ENCODE results near the gene RGS9BP. TPM values are rescaled to one million over a fixed set of nuclear protein-coding genes. Genes with fewer than 3 reads are reported as not detected.
"Not testable (repeated sequence)": the region's sequence is repeated elsewhere in the genome, so short reads cannot be mapped to it uniquely, and the experiment has no call there.

Gene RGS9BP
- total RNA-seq, 1 experiment from 2014 or later, result 1.2 TPM

DNA sequence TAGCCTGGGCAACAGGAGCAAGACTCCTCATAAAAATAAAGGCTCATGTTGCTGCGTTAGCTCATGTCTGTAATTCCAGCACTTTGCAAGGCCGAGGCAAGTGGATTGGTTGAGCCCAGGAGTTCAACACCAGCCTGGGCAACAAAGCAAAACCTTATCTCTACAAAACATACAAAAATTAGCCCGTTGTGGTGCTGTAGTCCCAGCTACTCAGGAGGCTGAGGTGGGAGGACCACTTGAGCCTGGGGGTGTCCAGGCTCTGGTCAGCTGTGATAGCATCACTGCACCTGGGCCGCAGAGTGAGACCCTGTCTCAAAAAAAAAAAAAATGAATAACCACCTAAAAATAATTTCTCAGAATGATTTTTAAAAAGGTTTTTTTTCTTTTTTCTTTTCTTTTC, 12.0 kb downstream of the RGS9BP start:
- no peak for DNase-seq
- H3K27me3 ChIP-seq, result no peaks in the 10 kb centered on the region
- H3K4me3 ChIP-seq, result no peak overlapping the region
- no peaks in the 10 kb centered on the region for H3K9me3 ChIP-seq
- H3K36me3 ChIP-seq, result peaks cover 4% of the 10 kb centered on the region

DNA sequence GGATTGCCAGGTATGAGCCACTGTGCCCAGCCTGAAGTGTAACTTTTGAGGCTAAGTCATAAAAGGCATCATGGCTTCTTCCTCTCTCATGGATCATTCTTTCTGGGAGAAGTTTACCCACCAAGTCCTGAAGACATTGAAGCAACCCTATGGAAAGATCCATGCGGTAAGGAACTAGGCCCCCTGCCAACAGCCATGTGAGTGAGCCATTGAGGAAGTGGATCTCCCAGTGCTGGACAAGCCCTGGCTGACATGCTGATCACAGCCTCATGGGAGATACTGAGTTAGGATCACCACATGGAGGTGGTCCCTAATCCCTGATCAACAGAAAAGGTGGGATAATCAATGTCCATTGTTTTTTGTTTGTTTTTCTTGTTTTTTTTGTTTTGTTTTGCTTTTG, 12.7 kb downstream of the RGS9BP start:
- no peaks in the 10 kb centered on the region for H3K27me3 ChIP-seq
- no peak overlapping the region for H3K4me3 ChIP-seq
- peaks cover 3% of the 10 kb centered on the region for H3K9me3 ChIP-seq
- no peak for DNase-seq
- H3K36me3 ChIP-seq, result peaks cover 10% of the 10 kb centered on the region

DNA sequence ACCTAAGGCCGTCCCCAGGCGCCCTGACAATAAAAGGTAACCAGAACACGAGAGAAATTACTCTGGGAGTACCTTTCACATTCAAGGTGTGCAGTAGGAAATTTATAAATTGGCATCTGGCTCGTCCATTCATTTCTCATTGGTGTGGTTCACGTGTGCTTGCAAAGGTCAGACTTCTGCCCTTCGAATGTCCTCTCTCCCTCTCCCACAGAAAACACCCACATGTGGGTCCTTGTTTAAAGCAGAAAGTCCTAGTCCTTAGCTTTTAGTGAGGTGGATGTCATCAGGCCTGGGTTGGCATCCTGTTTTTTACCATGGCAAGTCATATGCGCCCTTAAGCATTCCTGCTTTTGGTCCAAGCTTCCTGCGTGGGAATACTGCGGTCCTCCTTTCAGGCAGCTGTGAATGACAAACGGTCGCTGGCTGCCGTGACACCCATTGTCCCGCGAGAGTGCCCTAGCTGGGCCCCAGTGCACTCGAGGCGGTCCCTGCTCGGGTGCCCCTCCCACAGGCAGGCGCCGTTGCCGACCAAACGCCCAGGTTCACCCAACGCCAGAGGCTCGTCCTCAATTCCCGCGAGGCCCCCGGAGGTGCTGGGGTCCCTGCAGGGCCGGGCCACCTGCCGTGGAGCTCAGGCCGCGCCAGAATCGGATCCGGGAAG, 15.8 kb downstream of the RGS9BP start, which contains the start of gene NUDT19:
TSS of gene NUDT19 (plus strand) at position 531 of the 661 bp plus-strand sequence. CDS start 140 bp downstream, outside the sequence.
- peak; percentile 97 for DNase-seq
- Histone ChIP-seq H3K9me3 (peaks cover 6% of the 10 kb centered on the region), H3K27me3 (no peaks in the 10 kb centered on the region), H3K36me3 (peaks cover 40% of the 10 kb centered on the region), H3K4me3 (peak within 1 kb of the TSS; percentile 79)

DNA sequence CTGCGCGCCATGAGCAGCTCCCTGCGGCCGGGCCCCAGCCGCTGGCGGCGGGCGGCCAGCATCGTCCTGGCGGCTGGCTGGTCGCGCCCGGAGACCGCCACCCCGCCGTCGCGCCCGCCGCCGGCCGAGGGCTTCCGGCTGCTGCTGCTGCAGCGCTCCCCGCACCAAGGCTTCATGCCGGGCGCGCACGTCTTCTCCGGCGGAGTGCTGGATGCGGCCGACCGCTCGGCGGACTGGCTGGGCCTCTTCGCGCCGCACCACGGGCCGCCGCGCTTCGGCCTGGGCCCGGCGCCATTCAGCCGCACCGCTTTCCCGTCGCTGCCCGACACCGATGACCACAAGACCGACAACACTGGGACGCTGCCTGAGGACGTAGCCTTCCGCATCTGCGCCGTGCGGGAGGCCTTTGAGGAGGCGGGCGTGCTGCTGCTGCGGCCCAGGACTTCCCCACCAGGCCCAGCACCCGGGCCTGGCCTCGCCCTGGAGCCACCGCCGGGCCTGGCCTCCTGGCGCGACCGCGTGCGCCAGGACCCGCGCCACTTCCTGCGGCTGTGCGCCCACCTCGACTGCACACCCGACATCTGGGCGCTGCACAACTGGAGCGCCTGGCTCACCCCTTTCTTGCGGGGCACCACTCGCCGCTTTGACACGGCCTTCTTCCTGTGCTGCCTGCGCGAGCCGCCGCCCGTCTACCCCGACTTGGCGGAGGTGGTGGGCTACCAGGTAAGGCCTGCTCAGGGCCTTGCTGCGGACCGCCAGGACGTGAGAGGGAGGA, 16.5 kb downstream of the RGS9BP start:
- peaks cover 47% of the 10 kb centered on the region for H3K36me3 ChIP-seq
- peak; percentile 69 for DNase-seq
- peaks cover 6% of the 10 kb centered on the region for H3K9me3 ChIP-seq
- no peaks in the 10 kb centered on the region for H3K27me3 ChIP-seq
- H3K4me3 ChIP-seq, result peak overlapping the region; percentile 79

DNA sequence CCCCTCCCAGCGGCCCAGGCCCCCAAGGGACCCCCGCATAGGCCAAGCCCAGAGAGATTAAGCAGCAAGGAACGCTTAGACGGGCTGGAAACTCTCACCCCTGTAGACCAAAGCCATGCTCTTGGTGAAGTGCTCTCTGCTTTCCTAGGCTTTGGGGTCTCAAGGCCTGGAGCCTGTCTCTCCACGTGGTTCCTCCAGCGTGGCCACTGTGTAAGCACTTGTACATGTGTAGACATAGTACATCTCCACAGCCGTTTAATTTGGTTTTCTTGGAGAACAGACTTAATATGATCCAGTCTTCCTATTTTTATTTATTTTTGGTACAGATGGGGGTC, 17.0 kb downstream of the RGS9BP start:
- Histone ChIP-seq H3K27me3 (no peaks in the 10 kb centered on the region), H3K36me3 (peaks cover 52% of the 10 kb centered on the region), H3K9me3 (peaks cover 8% of the 10 kb centered on the region), H3K4me3 (peak overlapping the region; percentile 79)
- no peak for DNase-seq

DNA sequence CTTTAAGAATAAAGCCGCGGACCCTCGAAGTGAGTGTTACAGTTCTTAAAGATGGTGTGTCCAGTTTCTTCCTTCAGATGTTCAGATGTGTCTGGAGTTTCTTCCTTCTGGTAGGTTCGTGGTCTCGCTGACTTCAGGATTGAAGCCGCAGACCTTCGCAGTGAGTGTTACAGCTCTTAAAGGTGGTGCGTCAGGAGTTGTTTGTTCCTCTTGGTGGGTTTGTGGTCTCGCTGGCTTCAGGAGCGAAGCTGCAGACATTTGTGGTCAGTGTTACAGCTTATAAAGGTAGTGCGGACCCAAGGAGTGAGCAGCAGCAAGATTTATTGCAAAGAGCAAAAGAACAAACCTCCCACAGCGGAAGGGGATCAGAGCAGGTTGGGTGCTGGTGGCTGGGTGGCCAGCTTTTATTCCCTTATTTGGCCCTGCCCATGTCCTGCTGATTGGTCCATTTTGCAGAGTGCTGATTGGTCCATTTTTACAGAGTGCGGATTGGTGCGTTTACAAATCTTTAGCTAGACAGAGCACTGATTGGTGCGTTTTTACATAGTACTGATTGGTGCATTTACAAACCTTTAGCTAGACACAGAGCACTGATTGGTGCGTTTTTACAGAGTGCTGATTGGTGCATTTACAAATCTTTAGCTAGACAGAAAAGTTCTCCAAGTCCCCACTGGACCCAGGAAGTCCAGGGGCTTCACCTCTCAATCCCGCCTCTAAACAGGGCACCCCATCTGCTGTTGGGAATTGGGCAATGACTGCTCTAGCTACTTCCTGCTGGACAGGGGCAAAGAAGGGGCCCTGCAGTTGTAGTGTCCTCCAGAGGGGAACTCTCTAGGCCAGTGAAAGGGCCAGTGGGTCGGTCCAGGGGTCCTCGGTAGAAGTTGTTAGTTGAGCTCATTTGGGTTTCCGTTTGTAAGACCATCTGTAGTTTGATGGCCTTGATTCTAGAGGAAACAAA, 17.8 kb downstream of the RGS9BP start:
- DNase-seq, result peak; percentile 29
- H3K36me3 ChIP-seq, result peaks cover 60% of the 10 kb centered on the region
- peak overlapping the region; percentile 79 for H3K4me3 ChIP-seq
- not testable (repeated sequence) for H3K9me3 ChIP-seq, H3K27me3 ChIP-seq

DNA sequence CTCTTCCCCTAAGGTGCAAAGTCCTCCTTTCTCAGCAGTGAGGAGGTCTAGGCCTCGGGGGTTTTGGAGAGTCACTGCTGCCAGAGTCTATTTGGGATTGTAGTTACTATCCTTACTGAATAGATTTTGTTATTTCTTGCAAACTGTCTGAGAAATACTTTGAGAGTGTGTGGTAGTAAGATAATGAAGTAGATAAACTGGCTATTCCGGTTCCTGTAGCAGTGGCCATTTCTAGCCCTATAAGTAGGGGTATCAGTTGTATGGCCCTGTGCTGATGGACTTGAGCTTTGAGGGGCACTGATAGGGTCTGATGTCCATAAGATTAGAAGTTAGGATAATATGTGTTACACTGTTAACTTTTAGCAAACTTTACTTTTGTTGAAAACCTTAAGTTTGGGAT, 18.7 kb downstream of the RGS9BP start:
- peak overlapping the region; percentile 79 for H3K4me3 ChIP-seq
- not testable (repeated sequence) for H3K27me3 ChIP-seq, DNase-seq, H3K9me3 ChIP-seq
- H3K36me3 ChIP-seq, result peaks cover 67% of the 10 kb centered on the region

DNA sequence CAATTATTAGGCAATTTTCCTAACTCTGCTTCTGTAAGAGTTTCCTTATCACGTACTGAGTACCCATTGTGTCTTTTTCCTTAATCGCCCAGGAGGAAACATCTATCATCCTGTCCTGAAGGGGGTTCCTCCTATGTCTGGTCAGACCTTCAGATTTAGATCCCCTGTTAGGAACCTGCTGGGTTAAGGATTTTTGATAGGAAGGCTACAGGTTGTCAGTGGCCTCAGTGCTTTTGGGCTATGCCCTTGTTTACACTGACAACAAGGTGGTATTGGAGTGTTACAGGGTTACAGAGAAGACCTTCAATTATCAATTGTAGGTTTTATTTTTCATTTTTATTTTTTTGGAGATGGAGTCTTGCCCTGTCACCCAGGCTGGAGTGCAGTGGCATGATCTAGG, 19.2 kb downstream of the RGS9BP start:
- not testable (repeated sequence) for H3K9me3 ChIP-seq, H3K4me3 ChIP-seq, DNase-seq, H3K27me3 ChIP-seq
- peaks cover 72% of the 10 kb centered on the region for H3K36me3 ChIP-seq

DNA sequence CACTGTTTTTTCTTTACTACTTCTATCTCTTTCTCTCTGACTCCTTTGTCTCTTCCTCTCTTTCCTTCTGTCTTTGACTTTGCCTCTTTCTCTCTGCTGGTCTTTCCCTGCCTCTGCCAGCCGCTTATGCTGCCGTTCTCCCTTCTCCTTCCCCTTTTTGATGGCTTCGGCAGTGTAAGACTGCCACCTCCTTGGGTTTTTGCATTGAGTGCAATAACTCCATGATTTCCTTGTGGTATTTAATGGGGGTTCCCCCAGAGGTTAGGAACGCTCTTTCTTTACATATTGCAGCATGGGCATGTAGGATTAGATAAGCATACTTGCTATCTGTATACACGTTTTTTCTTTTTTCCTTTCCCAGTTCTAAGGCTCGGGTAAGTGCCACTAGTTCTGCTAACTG, 19.9 kb downstream of the RGS9BP start:
- not testable (repeated sequence) for H3K4me3 ChIP-seq, DNase-seq, H3K27me3 ChIP-seq
- Histone ChIP-seq H3K36me3 (peaks cover 79% of the 10 kb centered on the region), H3K9me3 (peaks cover 15% of the 10 kb centered on the region)

DNA sequence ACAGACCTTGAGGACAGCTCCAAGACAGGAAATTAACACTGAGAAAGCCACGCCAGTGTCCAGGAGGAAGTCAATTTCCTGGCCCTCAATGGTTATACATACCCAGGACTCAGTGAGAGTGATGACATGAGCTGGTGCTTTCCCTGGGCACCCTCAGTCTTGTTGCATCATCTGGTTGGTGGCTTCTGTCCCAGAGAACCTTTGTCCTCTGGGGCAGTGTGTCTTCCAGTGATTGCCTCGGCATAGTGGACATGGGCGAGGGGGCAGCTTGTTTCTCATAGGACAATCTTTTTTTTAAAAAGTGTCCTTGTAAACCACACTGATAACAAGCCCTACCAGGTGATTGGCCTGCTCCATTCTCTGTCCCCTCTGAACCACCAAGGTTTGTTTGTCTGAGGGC, 21.1 kb downstream of the RGS9BP start:
- Histone ChIP-seq H3K9me3 (peaks cover 16% of the 10 kb centered on the region), H3K36me3 (peaks cover 87% of the 10 kb centered on the region)
- H3K27me3 ChIP-seq, DNase-seq, H3K4me3 ChIP-seq: not testable (repeated sequence)

DNA sequence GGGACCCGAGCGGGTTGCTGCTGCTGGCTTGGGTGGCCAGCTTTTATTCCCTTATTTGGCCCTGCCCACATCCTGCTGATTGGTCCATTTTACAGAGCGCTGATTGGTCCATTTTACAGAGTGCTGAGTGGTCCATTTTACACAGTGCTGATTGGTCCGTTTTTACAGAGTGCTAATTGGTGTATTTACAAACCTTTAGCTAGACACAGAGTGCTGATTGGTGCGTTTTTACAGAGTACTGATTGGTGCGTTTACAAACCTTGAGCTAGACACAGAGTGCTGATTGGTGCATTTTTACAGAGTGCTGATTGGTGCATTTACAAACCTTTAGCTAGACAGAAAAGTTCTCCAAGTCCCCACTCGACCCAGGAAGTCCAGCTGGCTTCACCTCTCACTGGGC, 24.5 kb downstream of the RGS9BP start:
- not testable (repeated sequence) for DNase-seq, H3K27me3 ChIP-seq, H3K4me3 ChIP-seq
- peaks cover 35% of the 10 kb centered on the region for H3K9me3 ChIP-seq
- peaks cover 94% of the 10 kb centered on the region for H3K36me3 ChIP-seq

DNA sequence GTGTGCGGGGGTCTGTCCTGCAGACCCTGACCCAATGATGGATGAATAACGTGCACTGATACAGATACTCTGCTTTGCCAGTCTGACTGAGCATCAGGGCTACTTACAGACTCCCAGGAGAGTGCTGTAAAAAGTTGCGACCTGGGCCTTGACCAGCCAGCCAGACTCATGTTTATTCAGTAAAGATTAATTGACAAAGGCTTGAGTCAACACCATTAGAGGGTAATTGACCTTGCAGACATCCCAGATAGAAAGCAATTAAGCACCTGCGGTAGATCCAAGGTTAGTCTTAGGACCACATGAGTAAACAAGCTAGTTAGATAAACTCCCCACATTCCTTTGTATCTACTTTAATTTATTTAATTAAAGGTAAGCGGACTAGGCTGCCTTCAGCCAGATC, 26.4 kb downstream of the RGS9BP start:
- Histone ChIP-seq H3K27me3 (no peaks in the 10 kb centered on the region), H3K36me3 (peaks cover 94% of the 10 kb centered on the region)
- DNase-seq, result no peak

DNA sequence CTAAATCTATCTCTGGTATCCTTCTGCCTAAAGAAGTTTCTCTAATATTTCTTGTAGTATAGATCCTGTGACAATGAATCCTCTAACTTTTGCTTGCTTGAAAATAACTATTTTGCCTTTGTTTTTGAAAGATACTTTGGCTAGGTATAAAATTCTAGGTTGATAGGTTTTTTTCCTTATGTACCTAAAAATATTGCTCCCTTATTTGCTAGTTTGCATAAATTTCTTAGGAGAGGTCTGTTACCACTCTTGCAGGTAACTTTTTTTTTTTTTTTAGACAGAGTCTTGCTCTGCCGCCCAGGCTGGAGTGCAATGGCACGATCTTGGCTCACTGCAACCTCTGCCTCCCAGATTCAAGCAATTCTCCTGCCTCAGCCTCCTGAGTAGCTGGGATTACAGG, 28.4 kb downstream of the RGS9BP start:
- not testable (repeated sequence) for H3K4me3 ChIP-seq, H3K27me3 ChIP-seq, DNase-seq
- Histone ChIP-seq H3K36me3 (peaks cover 83% of the 10 kb centered on the region), H3K9me3 (peaks cover 33% of the 10 kb centered on the region)

More for the DNA sequence above, 26.4 kb downstream of the RGS9BP start:
- Histone ChIP-seq H3K4me3 (no peak overlapping the region), H3K9me3 (peaks cover 35% of the 10 kb centered on the region)

DNA sequence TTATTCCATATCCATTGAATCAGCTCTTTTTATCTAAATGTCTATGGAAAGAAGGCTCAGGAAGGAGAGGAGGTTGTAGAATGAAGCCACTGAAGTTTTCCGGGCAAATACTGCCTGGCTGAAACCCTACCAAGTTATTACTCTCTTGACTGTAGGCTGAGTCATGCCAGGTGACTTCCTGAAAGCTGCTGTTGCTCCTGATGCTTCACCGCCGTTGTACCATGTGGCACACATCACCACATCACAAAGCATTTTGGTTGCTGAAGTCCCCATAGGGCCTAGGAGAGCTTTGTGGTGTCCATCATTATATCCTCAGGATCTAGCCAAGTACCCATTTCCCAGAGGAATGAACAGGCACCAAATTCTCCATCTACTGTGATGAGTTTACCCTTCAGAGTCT, 32.8 kb downstream of the RGS9BP start:
- DNase-seq, result no peak
- Histone ChIP-seq H3K9me3 (peaks cover 11% of the 10 kb centered on the region), H3K36me3 (peaks cover 83% of the 10 kb centered on the region)

DNA sequence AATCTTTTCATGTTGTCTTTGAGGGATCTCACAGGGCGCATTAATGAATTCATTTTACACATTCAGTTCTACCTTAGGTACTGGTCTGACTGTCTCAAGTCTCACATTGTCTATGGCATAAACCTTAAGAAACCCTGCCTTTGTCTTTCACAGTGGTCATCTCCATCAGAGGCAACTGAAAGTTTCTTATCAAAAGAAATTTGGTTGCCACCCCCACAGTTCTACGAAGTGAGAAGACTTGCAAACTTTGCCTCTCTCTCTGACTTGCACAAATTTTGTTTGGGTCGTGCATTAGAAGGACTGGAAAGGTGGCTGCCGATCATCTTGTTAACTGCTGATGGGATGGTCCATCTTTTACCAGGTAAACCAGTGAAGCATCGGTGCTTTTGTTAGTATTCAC, 33.4 kb downstream of the RGS9BP start:
- DNase-seq, result no peak
- Histone ChIP-seq H3K9me3 (peaks cover 6% of the 10 kb centered on the region), H3K36me3 (peaks cover 82% of the 10 kb centered on the region)

More for the DNA sequence above, 32.8 kb downstream of the RGS9BP start:
- Histone ChIP-seq H3K27me3 (no peaks in the 10 kb centered on the region), H3K4me3 (no peak overlapping the region)

DNA sequence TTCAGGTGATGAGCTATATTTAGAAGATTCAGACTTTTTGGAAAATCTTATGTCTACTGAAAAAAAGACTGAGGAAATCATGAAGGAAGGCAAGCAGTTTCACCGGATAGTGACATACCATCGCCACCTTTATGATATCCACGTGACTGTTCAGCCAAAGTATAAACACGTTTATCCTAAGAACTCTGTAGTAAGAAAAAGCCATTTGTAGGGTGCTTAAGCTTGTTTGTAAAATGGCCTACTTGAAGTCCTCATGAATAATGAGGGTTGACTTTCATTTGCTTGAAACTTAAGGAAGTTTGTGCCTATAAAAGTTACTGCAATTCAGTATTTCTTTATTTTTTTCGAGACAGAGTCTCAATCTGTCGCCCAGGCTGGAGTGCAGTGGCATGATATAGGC, 36.1 kb downstream of the RGS9BP start:
- Histone ChIP-seq H3K9me3 (no peaks in the 10 kb centered on the region), H3K27me3 (no peaks in the 10 kb centered on the region), H3K36me3 (peaks cover 75% of the 10 kb centered on the region), H3K4me3 (no peak overlapping the region)
- DNase-seq, result no peak

More for the DNA sequence above, 33.4 kb downstream of the RGS9BP start:
- no peaks in the 10 kb centered on the region for H3K27me3 ChIP-seq
- H3K4me3 ChIP-seq, result no peak overlapping the region

DNA sequence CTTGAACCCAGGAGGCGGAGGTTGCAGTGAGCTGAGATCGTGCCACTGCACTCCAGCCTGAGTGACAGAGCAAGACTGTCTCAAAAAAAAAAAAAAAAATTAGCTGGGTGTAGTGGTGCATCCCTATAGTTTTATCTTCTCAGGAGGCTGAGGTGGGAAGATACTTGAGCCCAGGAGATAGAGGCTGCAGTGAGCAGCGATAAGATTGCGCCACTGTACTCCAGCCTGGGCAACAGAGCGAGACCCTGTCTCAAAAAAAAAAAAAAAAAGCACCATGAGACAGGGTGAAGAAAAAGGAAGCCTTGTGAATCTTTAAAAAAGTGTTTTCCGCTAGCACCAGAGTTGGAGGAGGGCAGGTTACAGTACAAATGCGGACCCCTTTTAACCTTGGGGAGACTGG, 40.6 kb downstream of the RGS9BP start:
- H3K36me3 ChIP-seq, result peaks cover 51% of the 10 kb centered on the region
- DNase-seq, H3K27me3 ChIP-seq, H3K9me3 ChIP-seq, H3K4me3 ChIP-seq: not testable (repeated sequence)
